SU-DHL-6 (cell line): ENCODE data around the gene GPT2.
A peak's percentile ranks its signal among the peaks of the same experiment; 100 is the strongest.

Source experiments
- H2AFZ ChIP-seq: fragments of 200-600 bp; sonication (generic); 2 replicates; pipeline ENCODE4 v1.6.1; 2014; ENCODE audit warnings: low read depth, mild to moderate bottlenecking, moderate library complexity, mixed read lengths, antibody characterized with exemption, low read length; ENCODE audit not compliant: severe bottlenecking
- H3F3A ChIP-seq: fragments of 200-600 bp; shearing (Covaris generic); 2 replicates; pipeline ENCODE4 v1.6.0; 2016; ENCODE audit warnings: antibody characterized with exemption, mild to moderate bottlenecking; ENCODE audit not compliant: insufficient read depth
- H3K27ac ChIP-seq: fragments of 200-600 bp; sonication (generic); 2 replicates; pipeline ENCODE4 v1.5.1; 2016; ENCODE audit warnings: low read depth, mild to moderate bottlenecking, low read length, moderate library complexity, mixed read lengths
- H3K27me3 ChIP-seq: fragments of 200-600 bp; sonication (generic), shearing (Covaris generic); 2 replicates; pipeline ENCODE4 v1.6.0; 2014; ENCODE audit warnings: mild to moderate bottlenecking, low read length
- H3K36me3 ChIP-seq: fragments of 200-600 bp; sonication (generic); 2 replicates; pipeline ENCODE4 v1.6.1; 2014; ENCODE audit warnings: mild to moderate bottlenecking, low read length, mixed read lengths
- H3K4me2 ChIP-seq: fragments of 300-600, 200-600 bp; shearing (Covaris generic), sonication (generic); 2 replicates; pipeline ENCODE4 v1.6.0; 2014; ENCODE audit warnings: low read length, low read depth, mild to moderate bottlenecking; ENCODE audit not compliant: poor library complexity, severe bottlenecking
- H3K4me3 ChIP-seq: fragments of 200-600 bp; sonication (generic); 2 replicates; pipeline ENCODE4 v1.5.1; 2014; ENCODE audit warnings: antibody characterized with exemption, low read length, mild to moderate bottlenecking, mixed read lengths; ENCODE audit not compliant: insufficient read depth, poor library complexity, severe bottlenecking
- H3K79me2 ChIP-seq: fragments of 200-600 bp; sonication (generic); 2 replicates; pipeline ENCODE4 v1.6.1; 2014; ENCODE audit warnings: mild to moderate bottlenecking, low read length, moderate library complexity; ENCODE audit not compliant: insufficient read depth
- H3K9ac ChIP-seq: fragments of 200-600 bp; sonication (generic); 2 replicates; pipeline ENCODE4 v1.7.0; 2014; ENCODE audit warnings: mild to moderate bottlenecking, low read length
- H3K9me2 ChIP-seq: fragments of 200-600 bp; sonication (generic); replicated peaks from 2 replicates; pipeline ENCODE4 v1.6.1; 2014; ENCODE audit warnings: low read length; ENCODE audit not compliant: insufficient read depth
- H3K9me3 ChIP-seq: fragments of 200-600 bp; sonication (generic); 2 replicates; pipeline ENCODE4 v1.6.1; 2014; ENCODE audit warnings: low read length, mixed read lengths; ENCODE audit not compliant: insufficient read depth
- H4K20me1 ChIP-seq: fragments of 200-600 bp; sonication (generic); 2 replicates; pipeline ENCODE4 v1.6.1; 2014; ENCODE audit warnings: low read depth, mild to moderate bottlenecking, antibody characterized with exemption, low read length, moderate library complexity, mixed read lengths
- CTCF ChIP-seq: fragments of 200-600 bp; sonication (generic); IDR thresholded peaks from one replicate; pipeline ENCODE4 v1.5.1; 2017; ENCODE audit warnings: antibody characterized with exemption, mild to moderate bottlenecking, low read length, moderate library complexity; ENCODE audit not compliant: insufficient read depth, poor library complexity, severe bottlenecking
- EZH2phosphoT487 ChIP-seq: fragments of 200-600 bp; sonication (generic), shearing (Covaris generic); conservative IDR thresholded peaks from 2 replicates; pipeline ENCODE4 v1.6.1; 2018; ENCODE audit warnings: mild to moderate bottlenecking, antibody characterized with exemption, low read length, moderate library complexity, mixed read lengths

The GPT2 gene

GRCh38 chr16:46882304-46882939, 1.7 kb upstream of the GPT2 start:
- no peak overlapping the region for H3K9ac ChIP-seq
- H3K4me2 ChIP-seq: no peak overlapping the region
- H3K9me2 ChIP-seq: no peaks in the 10 kb centered on the region
- no peaks in the 10 kb centered on the region for H3K36me3 ChIP-seq
- no peaks in the 10 kb centered on the region for H3F3A ChIP-seq
- H2AFZ ChIP-seq: no peak overlapping the region
- H3K27me3 ChIP-seq: no peaks in the 10 kb centered on the region
- H3K79me2 ChIP-seq: peaks cover 18% of the 10 kb centered on the region; the same call in 1 of the 2 replicates
- no peak overlapping the region for H3K27ac ChIP-seq
- TF ChIP-seq CTCF: no peak
- TF ChIP-seq EZH2phosphoT487: no peak
- no peaks in the 10 kb centered on the region for H4K20me1 ChIP-seq
- no peak overlapping the region for H3K4me3 ChIP-seq
- no peaks in the 10 kb centered on the region for H3K9me3 ChIP-seq

GRCh38 chr16:46882940-46883307, 1.2 kb upstream of the GPT2 start:
- H3K9ac ChIP-seq: peak overlapping the region; percentile 67
- no peaks in the 10 kb centered on the region for H3K36me3 ChIP-seq
- H2AFZ ChIP-seq: no peak overlapping the region
- TF ChIP-seq EZH2phosphoT487 (no peak), CTCF (no peak)
- peak overlapping the region; percentile 73 for H3K4me2 ChIP-seq
- peaks cover 18% of the 10 kb centered on the region; the same call in 1 of the 2 replicates for H3K79me2 ChIP-seq
- no peaks in the 10 kb centered on the region for H3K9me2 ChIP-seq
- no peaks in the 10 kb centered on the region for H3F3A ChIP-seq
- no peak overlapping the region for H3K27ac ChIP-seq
- H3K9me3 ChIP-seq: no peaks in the 10 kb centered on the region
- H3K4me3 ChIP-seq: no peak overlapping the region
- H4K20me1 ChIP-seq: no peaks in the 10 kb centered on the region
- H3K27me3 ChIP-seq: no peaks in the 10 kb centered on the region

GRCh38 chr16:46883353-46883689, 841 bp upstream of the GPT2 start:
- H3K4me2 ChIP-seq: peak overlapping the region; percentile 73
- peak overlapping the region; percentile 40 for H3K27ac ChIP-seq
- peak overlapping the region; percentile 90 for H3K4me3 ChIP-seq
- peak overlapping the region; percentile 67 for H3K9ac ChIP-seq
- no peaks in the 10 kb centered on the region for H4K20me1 ChIP-seq
- no peaks in the 10 kb centered on the region for H3F3A ChIP-seq
- H3K9me2 ChIP-seq: no peaks in the 10 kb centered on the region
- TF ChIP-seq CTCF (no peak), EZH2phosphoT487 (no peak)
- no peaks in the 10 kb centered on the region for H3K36me3 ChIP-seq
- no peaks in the 10 kb centered on the region for H3K27me3 ChIP-seq
- peaks cover 18% of the 10 kb centered on the region; the same call in 1 of the 2 replicates for H3K79me2 ChIP-seq
- no peaks in the 10 kb centered on the region for H3K9me3 ChIP-seq
- H2AFZ ChIP-seq: peak overlapping the region; percentile 87
